Kidney (tissue), 14 donors: ENCODE data around the gene SCNN1B. TPM values are rescaled to one million over a fixed set of nuclear protein-coding genes. Genes with fewer than 3 reads are reported as not detected.

Source experiments
- DNase-seq, 5 donors: peaks; one replicate each; pipeline ENCODE4 v3.0.0-alpha.2; 2013 to 2020
- FAIRE-seq: peaks from 2 replicates; lab custom pipeline; 2012; peaks lifted over from hg19 to GRCh38; lab: Jason Lieb, UNC
- H3K27ac ChIP-seq, 2 donors: one replicate each; pipeline ENCODE4 v1.7.0; 2013; ENCODE audit warnings: low read depth in 2 of 2, low read length in 2 of 2, inconsistent platforms in 1 of 2
- H3K27me3 ChIP-seq: one replicate; pipeline ENCODE4 v1.7.1; 2013; ENCODE audit warnings: low read length, inconsistent platforms; ENCODE audit not compliant: control insufficient read depth, insufficient read depth
- H3K36me3 ChIP-seq, 3 donors: one replicate each; pipeline versions ENCODE4 v1.7.0 to v1.7.1; 2013; ENCODE audit warnings: low read length in 3 of 3, control low read depth in 1 of 3, inconsistent platforms in 1 of 3; ENCODE audit not compliant: insufficient read depth in 3 of 3, control insufficient read depth in 2 of 3
- H3K4me1 ChIP-seq, 3 donors: one replicate each; pipeline versions ENCODE4 v1.7.0 to v1.7.1; 2013; ENCODE audit warnings: low read length in 3 of 3, inconsistent platforms in 1 of 3, low read depth in 1 of 3; ENCODE audit not compliant: control insufficient read depth in 2 of 3, insufficient read depth in 2 of 3
- H3K4me3 ChIP-seq, 3 donors: one replicate each; pipeline versions ENCODE4 v1.7.0 to v1.8.1; 2013; ENCODE audit warnings: low read length in 3 of 3, control low read depth in 1 of 3, inconsistent platforms in 1 of 3
- H3K9ac ChIP-seq, 3 donors: one replicate each; pipeline versions ENCODE4 v1.7.0 to v1.7.1; 2013; ENCODE audit warnings: low read length in 3 of 3, control low read depth in 1 of 3, inconsistent platforms in 1 of 3
- H3K9me3 ChIP-seq, 3 donors: one replicate each; pipeline versions ENCODE4 v1.7.0 to v1.7.1; 2013; ENCODE audit warnings: low read length in 3 of 3, control low read depth in 1 of 3, inconsistent platforms in 1 of 3; ENCODE audit not compliant: control insufficient read depth in 2 of 3, insufficient read depth in 1 of 3
- intact Hi-C: fragments of 100-400 bp; cut with DNase I; formaldehyde crosslinking; loops from one replicate; pipeline ENCODE4 v1.11.1; 2022
- polyA plus RNA-seq: library from polyadenylated mRNA; stranded (reverse); fragments of 350-450 nt; fragmentation: Illumina TruSeq; extraction: RNeasy Lipid Tissue Mini Kit (QIAGEN cat#74804); gene quantifications from one replicate; pipeline ENCODE4 v1.2.3, GENCODE V29; 2014; ENCODE audit warnings: low read depth, low replicate concordance; ENCODE audit not compliant: insufficient read depth
- total RNA-seq: library from RNA; stranded (reverse); fragmentation: NEBNext Ultra II Directional; extraction: Animal tissue kit (Norgen Biotek cat#: 25700); gene quantifications from one replicate; pipeline ENCODE4 v1.2.1, GENCODE V29; 2021
- TF ChIP-seq, protein P1 (sequence below): IDR thresholded peaks from 3 replicates; pipeline ENCODE4 v1.5.1; 2012; ENCODE audit warnings: mild to moderate bottlenecking, moderate library complexity, borderline replicate concordance; ENCODE audit not compliant: insufficient read depth; ENCODE audit errors: extremely low read depth
- donor health status: control.
- donor health status: control.
- donor health status: control.
- donor health status: control.
- donor health status: control.
- donor health status: DM: yes; HTN: yes; CAD: no.
- donor health status: Normal renal cell carcinoma (clear cell type).

The SCNN1B gene
- total and polyA plus RNA-seq, 2 donors from 2014 or later, result 7.8 to 62.9 TPM

DNA sequence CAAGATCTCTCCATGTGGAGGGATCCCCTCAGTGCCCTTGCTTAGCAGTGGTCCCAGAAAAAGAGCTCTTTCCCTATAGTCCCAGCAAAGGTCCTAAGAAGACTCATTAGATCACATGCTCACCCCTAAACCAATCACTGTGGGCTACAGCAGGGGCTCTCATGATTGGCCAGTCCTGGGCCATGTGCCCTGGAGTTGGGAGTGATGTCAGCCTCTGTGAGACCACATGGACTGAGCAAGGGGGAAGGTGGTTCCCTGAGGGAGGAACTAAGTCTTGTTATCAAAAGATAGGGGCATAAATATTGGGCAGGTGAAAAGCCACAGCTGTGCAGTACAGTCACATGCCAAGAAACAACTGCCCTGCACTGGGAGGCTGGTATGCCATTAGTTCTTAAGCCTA, 51.3 kb downstream of the SCNN1B start:
- Histone ChIP-seq H3K27me3 (no peaks in the 10 kb centered on the region), H3K27ac (no peak overlapping the region), H3K9me3 (no peaks in the 10 kb centered on the region), H3K4me3 (no peak overlapping the region), H3K36me3 (no peaks in the 10 kb centered on the region), H3K4me1 (no peaks in the 10 kb centered on the region), H3K9ac (no peak overlapping the region)
- FAIRE-seq, result no peak
- intact Hi-C loops, result no loop called here
- peak in 1 of 5 donors; percentile 7 for DNase-seq
- TF ChIP-seq, protein P1, sequence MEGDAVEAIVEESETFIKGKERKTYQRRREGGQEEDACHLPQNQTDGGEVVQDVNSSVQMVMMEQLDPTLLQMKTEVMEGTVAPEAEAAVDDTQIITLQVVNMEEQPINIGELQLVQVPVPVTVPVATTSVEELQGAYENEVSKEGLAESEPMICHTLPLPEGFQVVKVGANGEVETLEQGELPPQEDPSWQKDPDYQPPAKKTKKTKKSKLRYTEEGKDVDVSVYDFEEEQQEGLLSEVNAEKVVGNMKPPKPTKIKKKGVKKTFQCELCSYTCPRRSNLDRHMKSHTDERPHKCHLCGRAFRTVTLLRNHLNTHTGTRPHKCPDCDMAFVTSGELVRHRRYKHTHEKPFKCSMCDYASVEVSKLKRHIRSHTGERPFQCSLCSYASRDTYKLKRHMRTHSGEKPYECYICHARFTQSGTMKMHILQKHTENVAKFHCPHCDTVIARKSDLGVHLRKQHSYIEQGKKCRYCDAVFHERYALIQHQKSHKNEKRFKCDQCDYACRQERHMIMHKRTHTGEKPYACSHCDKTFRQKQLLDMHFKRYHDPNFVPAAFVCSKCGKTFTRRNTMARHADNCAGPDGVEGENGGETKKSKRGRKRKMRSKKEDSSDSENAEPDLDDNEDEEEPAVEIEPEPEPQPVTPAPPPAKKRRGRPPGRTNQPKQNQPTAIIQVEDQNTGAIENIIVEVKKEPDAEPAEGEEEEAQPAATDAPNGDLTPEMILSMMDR, result no peak

DNA sequence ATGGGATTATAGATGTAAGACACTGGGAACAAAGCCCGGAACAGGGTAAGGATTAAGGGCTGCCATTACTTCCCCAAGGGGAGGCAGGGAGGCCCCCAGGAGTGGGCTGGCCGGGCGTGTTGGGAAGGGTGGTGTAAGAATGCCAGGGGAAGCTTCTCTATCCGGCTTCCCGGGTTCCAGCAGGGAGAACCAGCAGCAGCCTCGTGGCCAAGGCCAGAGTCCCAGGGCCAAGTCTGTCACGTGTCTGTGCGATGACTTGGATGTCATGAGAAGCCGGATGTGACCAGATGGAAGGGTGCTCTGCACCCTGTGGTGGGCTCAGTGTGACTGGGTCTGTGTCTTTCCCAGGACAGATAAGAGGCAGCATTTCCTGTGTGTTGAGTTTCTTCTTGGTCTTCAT, 52.1 kb downstream of the SCNN1B start:
- H3K27me3 ChIP-seq, result no peaks in the 10 kb centered on the region
- no peaks in the 10 kb centered on the region for H3K4me1 ChIP-seq
- TF ChIP-seq, protein P1, result no peak
- DNase-seq (peak in 1 of 5 donors; percentile 37), FAIRE-seq (no peak)
- H3K27ac ChIP-seq, result no peak overlapping the region
- no peaks in the 10 kb centered on the region for H3K36me3 ChIP-seq
- H3K9me3 ChIP-seq, result no peaks in the 10 kb centered on the region
- H3K9ac ChIP-seq, result no peak overlapping the region
- H3K4me3 ChIP-seq, result no peak overlapping the region
- intact Hi-C loops, result no loop called here

DNA sequence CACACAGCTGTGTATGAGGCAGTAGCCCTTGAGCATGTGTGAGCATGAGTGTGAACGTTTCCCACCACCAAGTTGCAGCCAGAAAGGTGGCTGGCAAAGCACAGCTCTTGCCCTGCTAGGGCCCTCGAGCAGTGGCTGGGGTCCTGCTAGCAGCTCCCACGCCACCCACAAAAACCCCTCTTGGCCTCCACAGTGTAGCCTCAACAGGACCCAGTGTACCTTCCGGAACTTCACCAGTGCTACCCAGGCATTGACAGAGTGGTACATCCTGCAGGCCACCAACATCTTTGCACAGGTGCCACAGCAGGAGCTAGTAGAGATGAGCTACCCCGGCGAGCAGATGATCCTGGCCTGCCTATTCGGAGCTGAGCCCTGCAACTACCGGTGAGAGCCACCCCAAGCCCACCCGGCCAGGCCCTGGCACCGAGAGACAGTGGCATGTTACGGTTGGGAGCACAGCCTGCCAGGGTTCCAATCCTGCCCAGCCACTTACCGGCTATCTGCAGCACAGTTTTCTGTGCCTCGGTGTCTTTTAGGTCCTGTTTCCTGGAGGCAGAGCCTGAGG, 53.1 kb downstream of the SCNN1B start:
- TF ChIP-seq, protein P1, result no peak
- no peaks in the 10 kb centered on the region for H3K36me3 ChIP-seq
- H3K4me1 ChIP-seq, result no peaks in the 10 kb centered on the region
- H3K27ac ChIP-seq, result no peak overlapping the region
- FAIRE-seq (no peak), DNase-seq (peak in 1 of 5 donors; percentile 41)
- intact Hi-C loops, result no loop called here
- H3K4me3 ChIP-seq, result no peak overlapping the region
- no peaks in the 10 kb centered on the region for H3K27me3 ChIP-seq
- H3K9ac ChIP-seq, result no peak overlapping the region
- H3K9me3 ChIP-seq, result no peaks in the 10 kb centered on the region

DNA sequence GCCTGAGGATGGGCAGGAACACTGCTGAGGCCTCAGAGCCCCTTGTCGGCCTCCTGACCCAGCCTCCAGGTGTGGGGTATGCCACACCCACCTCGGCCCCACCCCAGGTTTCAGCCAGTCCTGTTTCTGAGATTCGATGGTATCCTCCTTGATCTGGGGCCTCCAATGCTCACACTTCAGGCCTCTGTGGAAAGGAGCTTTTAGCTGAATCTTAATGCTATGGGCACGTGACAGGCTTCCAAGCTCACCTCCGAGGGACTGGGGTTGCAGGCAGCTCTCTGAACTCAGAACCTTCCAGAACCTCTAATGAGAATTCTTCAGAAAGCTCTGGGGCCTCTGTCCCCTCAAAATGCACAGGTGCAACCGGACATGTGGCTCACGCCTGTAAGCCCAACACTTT, 54.8 kb downstream of the SCNN1B start:
- DNase-seq, result peak in 1 of 5 donors; percentile 43
- H3K4me3 ChIP-seq, result no peak overlapping the region
- intact Hi-C loops, result no loop called here

More for the DNA sequence above, 54.8 kb downstream of the SCNN1B start:
- TF ChIP-seq, protein P1, result no peak
- H3K9ac ChIP-seq, result no peak overlapping the region
- H3K36me3 ChIP-seq, result no peaks in the 10 kb centered on the region
- no peaks in the 10 kb centered on the region for H3K27me3 ChIP-seq
- no peak for FAIRE-seq
- H3K4me1 ChIP-seq, result no peaks in the 10 kb centered on the region
- no peaks in the 10 kb centered on the region for H3K9me3 ChIP-seq
- no peak overlapping the region for H3K27ac ChIP-seq
